ENCODE measurements around the gene CAVIN2.

CAVIN2 gene, protein sequence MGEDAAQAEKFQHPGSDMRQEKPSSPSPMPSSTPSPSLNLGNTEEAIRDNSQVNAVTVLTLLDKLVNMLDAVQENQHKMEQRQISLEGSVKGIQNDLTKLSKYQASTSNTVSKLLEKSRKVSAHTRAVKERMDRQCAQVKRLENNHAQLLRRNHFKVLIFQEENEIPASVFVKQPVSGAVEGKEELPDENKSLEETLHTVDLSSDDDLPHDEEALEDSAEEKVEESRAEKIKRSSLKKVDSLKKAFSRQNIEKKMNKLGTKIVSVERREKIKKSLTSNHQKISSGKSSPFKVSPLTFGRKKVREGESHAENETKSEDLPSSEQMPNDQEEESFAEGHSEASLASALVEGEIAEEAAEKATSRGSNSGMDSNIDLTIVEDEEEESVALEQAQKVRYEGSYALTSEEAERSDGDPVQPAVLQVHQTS

DNA sequence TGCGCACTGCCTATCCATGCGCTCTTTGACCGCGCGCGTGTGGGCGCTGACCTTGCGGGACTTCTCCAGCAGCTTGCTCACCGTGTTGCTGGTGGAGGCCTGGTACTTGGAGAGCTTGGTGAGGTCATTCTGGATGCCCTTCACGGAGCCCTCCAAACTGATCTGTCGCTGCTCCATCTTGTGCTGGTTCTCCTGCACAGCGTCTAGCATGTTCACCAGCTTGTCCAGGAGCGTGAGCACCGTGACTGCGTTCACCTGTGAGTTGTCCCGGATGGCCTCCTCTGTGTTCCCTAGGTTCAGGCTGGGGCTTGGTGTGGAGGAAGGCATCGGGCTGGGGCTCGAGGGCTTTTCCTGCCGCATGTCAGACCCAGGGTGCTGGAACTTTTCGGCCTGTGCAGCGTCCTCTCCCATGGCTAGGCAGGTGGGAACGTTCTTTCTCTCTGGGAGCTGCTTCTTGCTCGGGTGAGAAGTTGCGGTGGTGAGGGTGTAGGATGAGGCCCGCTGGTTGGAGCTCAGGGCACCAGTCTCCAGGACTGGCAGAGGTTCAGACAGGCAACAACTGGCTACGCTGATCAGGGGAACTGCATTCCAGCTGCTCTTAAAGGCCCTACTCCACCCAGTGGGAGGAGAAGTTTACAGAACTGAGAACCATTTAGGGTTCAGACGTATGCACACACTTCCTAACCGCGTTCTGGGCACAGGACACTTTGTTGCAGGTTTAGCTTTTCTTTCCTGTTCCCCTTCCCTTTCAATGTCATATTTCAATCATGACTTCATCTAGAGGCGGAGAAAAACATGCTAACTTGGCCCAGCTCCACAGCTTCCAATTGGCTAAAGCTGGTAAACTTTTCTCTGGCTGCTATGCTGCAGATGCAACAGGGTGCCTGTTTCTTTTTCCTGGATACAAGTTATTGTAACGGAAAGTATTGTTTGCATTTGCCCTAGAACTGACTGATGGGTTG lies at the start of gene CAVIN2:
Gene CAVIN2, minus strand, starts transcription at position 574 of the 962 bp plus-strand sequence. Its CDS starts 163 bp downstream, at position 411.
- no peak for DNase-seq (ENCODE audit: low read depth in 2 of 2)

DNA sequence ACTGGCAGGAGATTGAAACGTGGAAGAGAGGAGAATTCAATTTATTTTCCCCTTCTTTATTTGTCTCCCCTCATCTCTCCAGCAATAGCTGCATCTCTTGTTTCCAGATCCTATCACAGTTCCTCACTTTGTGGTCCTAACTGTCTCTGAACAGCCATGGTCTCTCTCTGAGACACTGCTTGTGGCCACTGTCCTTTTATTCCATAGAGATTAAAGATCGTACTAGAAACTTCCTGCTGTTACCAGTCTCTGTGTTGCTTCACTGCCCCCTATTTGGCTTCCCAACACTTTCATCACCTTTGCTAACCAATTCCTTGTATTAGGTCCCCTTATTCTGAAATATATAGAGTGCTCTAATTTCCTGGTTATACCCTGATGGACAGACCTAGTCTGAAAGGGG lies 48.9 kb upstream of the CAVIN2 start:
- no peak for DNase-seq (ENCODE audit: low read depth in 2 of 2)

DNA sequence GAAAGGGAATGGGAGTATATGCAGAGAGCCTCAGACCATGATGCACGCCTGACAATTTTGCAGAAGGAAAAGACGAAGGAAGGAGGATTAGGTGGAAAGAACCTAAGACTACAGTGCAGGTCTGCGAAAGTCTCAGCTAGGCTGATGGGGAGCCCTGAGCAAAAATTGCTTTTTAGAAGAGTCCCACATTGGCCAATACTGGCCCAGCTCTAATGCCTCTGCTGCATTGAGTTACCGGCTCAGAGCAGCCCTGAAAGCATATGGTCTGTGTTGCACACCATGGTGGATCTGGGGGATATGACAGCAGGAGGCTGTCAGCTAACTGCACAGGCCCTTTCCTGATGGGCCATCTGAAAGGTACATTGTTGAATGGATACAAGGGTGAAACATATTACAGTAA lies 48.3 kb upstream of the CAVIN2 start:
- no peak for DNase-seq (ENCODE audit: low read depth in 2 of 2)

- no peak for DNase-seq (ENCODE audit: low read depth in 2 of 2)
These were observed 47.8 kb upstream of the CAVIN2 start for GRCh38 chr2:191894681-191895147.

GRCh38 chr2:191892391-191892790 lies 45.5 kb upstream of the CAVIN2 start:
- DNase-seq (ENCODE audit: low read depth in 2 of 2), result no peak

DNA sequence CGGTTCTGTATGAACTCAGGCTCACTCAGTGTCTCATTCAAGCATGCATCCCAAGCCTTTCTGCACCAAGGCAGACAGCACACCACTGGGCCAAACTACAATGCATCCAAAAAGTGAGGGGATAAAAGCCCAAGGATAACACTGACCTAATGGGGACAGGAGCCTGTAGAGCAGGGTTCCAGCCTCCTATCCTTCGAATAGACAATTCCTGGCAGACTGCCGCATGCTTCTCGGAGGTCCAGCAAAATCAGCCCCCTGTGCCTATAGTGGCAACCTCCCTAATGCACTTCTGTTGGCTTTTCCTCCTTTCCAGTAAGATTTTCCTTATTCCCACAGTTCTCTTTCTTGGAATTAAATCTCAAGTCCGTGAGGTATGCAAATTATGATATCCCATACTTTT lies 44.8 kb upstream of the CAVIN2 start:
- DNase-seq (ENCODE audit: low read depth in 2 of 2), result no peak

DNA sequence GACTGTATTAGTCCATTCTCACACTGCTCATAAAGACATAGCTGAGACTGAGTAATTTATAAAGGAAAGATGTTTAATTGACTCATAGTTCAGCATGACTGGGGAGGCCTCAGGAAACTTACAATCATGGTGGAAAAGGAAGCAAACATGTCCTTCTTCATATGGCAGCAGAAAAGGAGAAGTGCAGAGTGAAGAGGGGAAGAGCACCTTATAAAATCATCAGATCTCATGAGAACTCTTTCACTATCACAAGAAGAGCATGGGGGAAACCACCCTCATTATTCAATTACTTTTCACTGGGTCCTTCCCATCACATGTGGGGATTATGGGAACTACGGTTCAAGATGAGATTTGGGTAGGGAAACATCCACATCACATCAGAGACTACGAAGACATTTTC lies 43.0 kb upstream of the CAVIN2 start:
- DNase-seq (ENCODE audit: low read depth in 2 of 2), result no peak

DNA sequence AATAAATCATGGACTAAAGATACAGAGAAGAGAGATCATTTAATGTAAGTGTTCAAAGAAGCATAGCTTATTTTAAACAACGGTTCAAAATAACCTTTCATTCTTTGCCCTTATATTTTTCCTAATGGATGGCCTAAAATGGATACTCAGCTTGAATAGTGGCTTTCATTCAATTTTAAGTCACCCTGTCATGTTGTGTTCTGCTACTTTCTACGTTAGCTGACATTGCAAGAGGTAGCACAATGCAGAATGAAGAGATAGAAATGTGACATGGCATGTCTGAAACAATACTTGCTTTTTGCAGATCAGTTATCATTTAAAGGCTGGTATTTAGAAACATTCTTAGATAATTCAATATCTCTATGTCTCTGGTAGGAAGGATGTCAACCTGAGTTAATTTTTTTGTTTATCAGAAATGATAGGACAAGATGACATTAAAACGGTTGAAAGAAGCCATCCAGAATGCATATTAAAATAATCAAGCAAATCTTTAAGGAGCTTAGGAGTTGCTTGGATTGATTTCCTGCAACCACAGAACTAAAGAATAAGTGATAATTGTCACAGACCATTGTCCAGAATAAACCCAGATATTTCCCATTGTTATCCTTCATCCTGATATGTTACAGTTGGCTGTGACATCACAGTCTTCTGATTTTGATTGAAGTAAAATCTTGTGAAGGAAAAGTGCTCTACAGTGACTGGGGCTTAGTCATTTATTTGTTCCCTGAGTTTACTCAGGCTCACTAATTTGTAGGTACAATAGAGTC lies 41.7 kb upstream of the CAVIN2 start:
- DNase-seq (ENCODE audit: low read depth in 2 of 2), result no peak

DNA sequence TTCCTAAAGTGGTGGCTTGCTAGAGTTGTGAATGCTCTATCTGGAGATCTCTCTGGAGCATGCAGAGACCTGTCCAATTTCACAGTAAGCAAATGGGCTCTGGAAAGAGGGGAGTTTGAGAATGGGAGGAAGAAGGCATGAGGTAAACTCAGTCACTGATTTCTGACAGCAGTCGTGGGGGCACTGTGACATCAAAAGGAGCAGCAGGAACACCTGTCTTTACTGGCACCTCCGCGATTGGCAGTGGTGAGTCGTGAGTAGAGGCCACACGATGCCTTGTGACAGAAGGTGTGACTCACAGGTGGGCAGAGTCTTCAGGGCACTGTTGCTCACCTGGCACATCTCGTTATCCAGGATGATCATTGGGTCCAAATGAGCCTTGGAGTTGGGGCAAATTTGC lies 38.8 kb upstream of the CAVIN2 start:
- DNase-seq (ENCODE audit: low read depth in 2 of 2), result no peak

DNA sequence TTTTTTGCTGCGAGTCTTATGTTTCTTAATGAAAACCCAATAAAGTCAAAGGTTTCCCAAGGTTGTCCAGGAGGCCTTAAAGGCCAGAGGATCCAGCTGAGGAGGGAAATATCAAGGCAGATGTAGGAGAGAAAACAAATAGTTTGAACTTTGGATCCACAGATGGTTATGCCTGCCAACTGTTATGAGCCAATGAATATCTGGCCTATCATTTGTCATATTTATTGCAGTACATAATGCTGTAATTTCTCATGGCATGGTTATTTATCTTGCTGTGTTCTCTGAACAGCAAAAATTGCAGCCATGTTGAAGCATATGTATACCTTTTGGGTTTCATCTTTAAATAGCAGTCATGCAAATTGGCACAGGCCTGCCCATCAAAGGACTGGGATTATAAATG lies 38.2 kb upstream of the CAVIN2 start:
- no peak for DNase-seq (ENCODE audit: low read depth in 2 of 2)

- DNase-seq (ENCODE audit: low read depth in 2 of 2), result no peak
These were observed 35.3 kb upstream of the CAVIN2 start for GRCh38 chr2:191881982-191882816.

DNA sequence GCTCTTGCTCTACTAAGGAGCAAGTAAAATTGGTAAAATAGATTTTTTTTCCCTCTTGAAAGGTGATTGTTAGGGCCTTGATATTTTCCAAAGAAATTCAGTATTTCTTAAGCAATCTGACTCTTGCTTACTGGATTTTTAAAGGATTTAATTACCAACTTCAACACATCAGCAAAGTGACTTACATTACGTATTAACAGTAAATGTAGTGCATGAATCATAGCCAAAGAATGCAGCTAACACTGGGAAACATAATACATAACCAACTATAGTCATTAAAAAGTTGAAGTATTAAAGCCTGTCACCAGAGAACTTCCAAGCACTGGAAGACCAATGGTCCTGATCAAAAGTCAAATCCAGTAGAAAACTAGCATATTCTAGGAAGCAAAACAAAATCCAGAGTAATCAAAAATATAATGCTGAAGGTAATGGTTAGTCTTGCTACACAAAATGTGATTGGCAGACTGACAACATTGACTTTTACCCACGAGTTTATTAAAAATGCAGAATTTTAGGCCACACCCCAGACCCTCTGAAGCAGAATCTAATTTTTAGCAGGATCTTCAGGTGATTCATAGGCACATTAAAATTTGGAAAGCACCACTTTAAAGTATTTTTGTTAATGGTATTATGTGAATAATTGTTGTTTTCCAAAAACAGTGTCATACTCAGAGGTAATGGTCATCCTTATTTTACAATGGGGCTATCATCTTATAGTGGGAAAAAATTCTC lies 31.8 kb upstream of the CAVIN2 start:
- DNase-seq (ENCODE audit: low read depth in 2 of 2), result no peak

DNA sequence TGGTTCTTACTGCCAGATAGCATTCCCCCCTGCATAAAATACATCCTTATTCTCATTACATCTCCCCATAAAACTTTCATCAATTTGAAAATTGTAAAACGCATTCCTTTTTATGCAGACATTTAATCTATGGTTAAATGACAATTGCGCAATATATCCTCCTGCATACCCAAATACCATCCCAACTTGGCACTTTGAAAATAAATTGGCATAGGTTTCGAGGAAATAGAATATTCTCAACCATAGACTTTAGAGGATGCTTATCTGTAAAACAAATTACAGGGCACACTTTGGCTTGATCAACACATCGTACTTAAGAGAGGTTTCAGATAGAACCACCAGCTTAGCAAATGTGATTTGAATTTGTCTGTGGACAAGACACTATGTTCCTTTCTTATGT lies 31.0 kb upstream of the CAVIN2 start:
- DNase-seq (ENCODE audit: low read depth in 2 of 2), result no peak

GRCh38 chr2:191875859-191876258 lies 29.0 kb upstream of the CAVIN2 start:
- no peak for DNase-seq (ENCODE audit: low read depth in 2 of 2)

- no peak for DNase-seq (ENCODE audit: low read depth in 2 of 2)
These were observed 23.9 kb upstream of the CAVIN2 start for GRCh38 chr2:191870744-191871143.

GRCh38 chr2:191869781-191870180 lies 22.9 kb upstream of the CAVIN2 start:
- DNase-seq (ENCODE audit: low read depth in 2 of 2), result no peak

DNA sequence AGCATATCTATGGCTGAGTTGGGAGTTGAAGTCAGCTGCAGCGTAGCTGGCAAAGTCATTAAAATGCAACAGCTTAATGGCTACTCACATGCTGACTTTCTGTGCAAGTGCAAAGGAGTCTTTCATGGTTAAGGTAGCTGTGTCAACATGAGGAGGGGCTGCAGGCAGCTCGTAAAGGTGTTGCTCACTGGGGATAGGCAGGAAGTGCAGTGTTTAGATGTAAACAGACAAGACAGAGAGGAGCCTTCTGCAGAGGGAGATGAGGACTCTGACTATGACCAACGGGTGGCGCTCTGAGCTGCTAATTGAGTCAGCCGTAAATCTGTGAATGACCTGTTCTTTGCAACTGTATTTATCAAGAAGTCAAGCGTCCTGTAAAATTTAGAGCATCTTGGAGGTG lies 22.3 kb upstream of the CAVIN2 start:
- DNase-seq (ENCODE audit: low read depth in 2 of 2), result no peak

- no peak for DNase-seq (ENCODE audit: low read depth in 2 of 2)
These were observed 20.6 kb upstream of the CAVIN2 start for GRCh38 chr2:191867507-191867847.

DNA sequence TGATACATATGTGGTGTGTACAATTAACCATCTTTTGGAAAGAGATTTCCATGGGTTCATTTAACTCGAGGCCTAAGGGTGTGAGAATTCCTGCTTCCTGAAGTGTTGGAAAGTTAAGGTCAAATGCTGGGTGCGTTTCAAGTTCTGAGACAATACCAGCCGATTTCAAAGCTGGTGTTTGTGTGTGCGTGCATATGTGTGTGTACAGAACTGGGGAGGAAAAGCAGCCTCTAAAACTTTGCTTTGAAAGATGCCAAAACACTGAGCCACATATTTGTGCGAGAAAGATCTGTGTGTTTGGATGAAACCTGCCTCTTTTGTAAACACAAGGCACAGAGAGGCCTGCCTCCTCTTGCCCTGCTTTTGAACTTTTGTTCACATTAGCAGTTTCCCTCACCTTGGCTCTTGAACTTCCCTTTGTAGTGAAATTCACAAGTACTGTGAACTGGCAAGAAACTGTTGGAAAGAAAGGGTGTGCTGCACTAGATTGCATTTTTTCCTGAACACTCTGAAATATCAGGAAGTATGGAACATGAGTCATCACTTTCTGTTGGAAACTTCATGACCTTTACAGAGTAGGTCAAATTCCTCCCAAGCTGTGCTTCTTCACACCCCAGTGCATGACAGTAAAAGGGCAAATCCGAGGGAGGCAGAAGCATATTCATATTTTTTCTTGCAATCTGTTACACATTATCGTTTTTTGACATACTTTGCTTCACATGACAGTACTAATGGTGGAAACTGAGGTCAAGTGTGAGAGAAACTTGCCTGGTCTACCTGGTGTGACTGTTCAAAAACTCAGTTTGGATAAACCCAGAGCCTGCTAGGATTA lies 20.0 kb upstream of the CAVIN2 start:
- no peak for DNase-seq (ENCODE audit: low read depth in 2 of 2)

Measured in stimulated activated CD8-positive, alpha-beta memory T cell treated with anti-CD3 and anti-CD28 coated beads, Interleukin-2, amount 100 ng/mL, for 48 hours (primary cell).